Tibial nerve (tissue), 4 donors: ENCODE data around the gene TCF7.

ENCODE experiments used
- EP300 ChIP-seq, 2 donors: sonication (generic); formaldehyde crosslinking; IDR thresholded peaks; one replicate each; pipeline ENCODE4 v1.6.1; 2017; ENCODE audit warnings: antibody characterized with exemption in 2 of 2, mild to moderate bottlenecking in 1 of 2
- POLR2A ChIP-seq, 2 donors: fragments of 450-650 bp; IDR thresholded peaks; one replicate each; pipeline ENCODE4 v1.6.1; 2017; ENCODE audit warnings: antibody characterized with exemption in 2 of 2, mild to moderate bottlenecking in 2 of 2, moderate library complexity in 2 of 2
- TF ChIP-seq, protein P1 (sequence below), 5 experiments: fragments of 200-600 bp in 3 of 5; fragments of 450-650 bp in 2 of 5; sonication (generic) in 3 of 5; IDR thresholded peaks; one replicate each; pipeline ENCODE4 v1.5.1; 2016 to 2019; ENCODE audit warnings: antibody characterized with exemption in 5 of 5, mild to moderate bottlenecking in 3 of 5, moderate library complexity in 2 of 5

DNA sequence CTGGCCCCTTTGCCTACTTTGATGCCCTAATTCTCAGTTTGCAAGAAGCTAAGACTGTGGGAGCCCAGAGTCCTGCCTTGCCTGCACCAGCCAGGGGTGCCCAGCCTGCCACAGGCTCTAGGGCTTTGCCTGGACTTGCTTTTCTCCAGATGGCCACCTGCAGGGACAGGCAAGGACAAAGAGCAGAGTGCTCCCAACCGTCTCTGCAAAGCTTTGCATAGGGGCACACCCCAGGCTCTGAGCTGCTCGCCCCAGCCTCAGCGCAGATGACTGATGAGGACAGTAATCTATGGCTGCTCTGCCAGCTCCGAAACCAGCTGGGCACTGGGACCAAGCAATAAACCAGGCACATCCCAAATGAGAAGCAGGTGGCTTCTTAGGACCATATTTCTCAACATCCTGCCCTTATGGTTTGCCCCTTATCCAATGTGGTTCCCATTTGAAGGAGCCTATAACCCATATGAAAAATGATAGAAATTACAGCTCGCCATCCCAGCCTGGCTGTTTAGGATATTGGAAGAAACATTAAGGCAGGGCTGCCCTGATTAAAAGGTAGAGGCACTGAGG lies 25.4 kb upstream of the TCF7 start:
- TF ChIP-seq, protein P1, sequence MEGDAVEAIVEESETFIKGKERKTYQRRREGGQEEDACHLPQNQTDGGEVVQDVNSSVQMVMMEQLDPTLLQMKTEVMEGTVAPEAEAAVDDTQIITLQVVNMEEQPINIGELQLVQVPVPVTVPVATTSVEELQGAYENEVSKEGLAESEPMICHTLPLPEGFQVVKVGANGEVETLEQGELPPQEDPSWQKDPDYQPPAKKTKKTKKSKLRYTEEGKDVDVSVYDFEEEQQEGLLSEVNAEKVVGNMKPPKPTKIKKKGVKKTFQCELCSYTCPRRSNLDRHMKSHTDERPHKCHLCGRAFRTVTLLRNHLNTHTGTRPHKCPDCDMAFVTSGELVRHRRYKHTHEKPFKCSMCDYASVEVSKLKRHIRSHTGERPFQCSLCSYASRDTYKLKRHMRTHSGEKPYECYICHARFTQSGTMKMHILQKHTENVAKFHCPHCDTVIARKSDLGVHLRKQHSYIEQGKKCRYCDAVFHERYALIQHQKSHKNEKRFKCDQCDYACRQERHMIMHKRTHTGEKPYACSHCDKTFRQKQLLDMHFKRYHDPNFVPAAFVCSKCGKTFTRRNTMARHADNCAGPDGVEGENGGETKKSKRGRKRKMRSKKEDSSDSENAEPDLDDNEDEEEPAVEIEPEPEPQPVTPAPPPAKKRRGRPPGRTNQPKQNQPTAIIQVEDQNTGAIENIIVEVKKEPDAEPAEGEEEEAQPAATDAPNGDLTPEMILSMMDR (IDR thresholded peaks at IDR 0.05), result no peak
- no peak for TF ChIP-seq POLR2A (IDR thresholded peaks at IDR 0.05)
- TF ChIP-seq EP300 (IDR thresholded peaks at IDR 0.05), result no peak
